Activated CD8-positive, alpha-beta memory T cell treated with anti-CD3 and anti-CD28 coated beads, Interleukin-2, amount 10 ng/mL, durations not matched to agents 7 days and 5 days (primary cell): Measurements from ENCODE around the gene PCTP. TPM values are rescaled to one million over a fixed set of nuclear protein-coding genes. Genes with fewer than 3 reads are reported as not detected.

Experiments used
- ATAC-seq: fragments of 150-1000 bp; cut with Tn5 transposase; one replicate; pipeline ENCODE4 v1.10.0; 2021; ENCODE audit warnings: moderate library complexity
- CTCF ChIA-PET: fragments of 350-600 bp; sonication (Branson Sonifier 250); formaldehyde crosslinking; loops from one replicate; lab custom pipeline; 2021; ENCODE audit warnings: antibody characterized with exemption; lab: Charles Lee
- DNase-seq: peaks from one replicate; pipeline ENCODE4 v3.0.0-alpha.2; 2020
- H3K27ac Mint-ChIP-seq: one replicate; pipeline ENCODE4 v1.8.0; 2021; ENCODE audit warnings: mild to moderate bottlenecking, mixed read lengths
- H3K27me3 Mint-ChIP-seq: one replicate; pipeline ENCODE4 v1.8.0; 2021; ENCODE audit warnings: mixed read lengths
- H3K36me3 Mint-ChIP-seq: one replicate; pipeline ENCODE4 v1.8.0; 2021; ENCODE audit warnings: mild to moderate bottlenecking, mixed read lengths
- H3K4me1 Mint-ChIP-seq: one replicate; pipeline ENCODE4 v1.8.0; 2021; ENCODE audit warnings: mixed read lengths
- H3K4me3 Mint-ChIP-seq: one replicate; pipeline ENCODE4 v1.8.0; 2021; ENCODE audit warnings: mild to moderate bottlenecking, moderate library complexity, mixed read lengths
- H3K9me3 Mint-ChIP-seq: one replicate; pipeline ENCODE4 v1.8.0; 2022; ENCODE audit warnings: low read depth, mixed read lengths
- total RNA-seq, 2 experiments: library from RNA; stranded (reverse); gene quantifications; one replicate each; pipeline ENCODE4 v1.2.3, GENCODE V29; 2021

PCTP gene
- total RNA-seq, 2 experiments from 2014 or later = 6.4 to 9.9 TPM

GRCh38 chr17:55748841-55749240 lies 2.0 kb upstream of the PCTP start:
- Mint-ChIP-seq H3K27me3 (peaks cover 49% of the 10 kb centered on the region), H3K4me3 (no peak overlapping the region), H3K9me3 (no peaks in the 10 kb centered on the region), H3K4me1 (peaks cover 13% of the 10 kb centered on the region), H3K36me3 (no peaks in the 10 kb centered on the region), H3K27ac (no peak overlapping the region)
- CTCF ChIA-PET = interaction anchor here (3.1 kb wide), 1 partner anchor 13 kb away, joined by 13 read pairs; no protein-coding TSS in a partner anchor
- DNase-seq (no peak), ATAC-seq (no peak)

- Mint-ChIP-seq H3K4me1 (peaks cover 13% of the 10 kb centered on the region), H3K4me3 (peak overlapping the region; percentile 22), H3K27me3 (peaks cover 47% of the 10 kb centered on the region), H3K36me3 (no peaks in the 10 kb centered on the region), H3K27ac (no peak overlapping the region), H3K9me3 (no peaks in the 10 kb centered on the region)
- no peak for ATAC-seq
- CTCF ChIA-PET = interaction anchor here (0.6 to 3.1 kb wide), 6 partner anchors 10 to 223 kb away, joined by 3 to 13 read pairs (median 6); no protein-coding TSS in a partner anchor
- DNase-seq = no peak
These were observed 866 bp upstream of the PCTP start for GRCh38 chr17:55749985-55750384.

GRCh38 chr17:55751720-55752250 lies 934 bp downstream of the PCTP start:
- ATAC-seq (no peak), DNase-seq (no peak)
- H3K9me3 Mint-ChIP-seq = no peaks in the 10 kb centered on the region
- H3K27ac Mint-ChIP-seq = peak overlapping the region; percentile 52
- H3K27me3 Mint-ChIP-seq = peaks cover 31% of the 10 kb centered on the region
- H3K36me3 Mint-ChIP-seq = no peaks in the 10 kb centered on the region
- H3K4me3 Mint-ChIP-seq = peak overlapping the region; percentile 73
- CTCF ChIA-PET = interaction anchor here (1.1 to 3.1 kb wide), 5 partner anchors 12 to 213 kb away, joined by 3 to 13 read pairs (median 7); no protein-coding TSS in a partner anchor
- H3K4me1 Mint-ChIP-seq = peaks cover 13% of the 10 kb centered on the region

- Mint-ChIP-seq H3K27ac (no peak overlapping the region), H3K4me1 (peaks cover 2% of the 10 kb centered on the region), H3K4me3 (no peak overlapping the region), H3K36me3 (no peaks in the 10 kb centered on the region), H3K9me3 (no peaks in the 10 kb centered on the region), H3K27me3 (no peaks in the 10 kb centered on the region)
- DNase-seq (no peak), ATAC-seq (no peak)
- CTCF ChIA-PET = interaction anchor here (1.3 kb wide), 1 partner anchor 230 kb away, joined by 5 read pairs; no protein-coding TSS in a partner anchor
These were observed 5.8 kb downstream of the PCTP start for GRCh38 chr17:55756689-55757088.

- no peaks in the 10 kb centered on the region for H3K27me3 Mint-ChIP-seq
These were observed 6.8 kb downstream of the PCTP start for GRCh38 chr17:55757659-55758058.

GRCh38 chr17:55758171-55758570 lies 7.3 kb downstream of the PCTP start:
- ATAC-seq = no peak
- Mint-ChIP-seq H3K36me3 (no peaks in the 10 kb centered on the region), H3K27me3 (no peaks in the 10 kb centered on the region), H3K9me3 (no peaks in the 10 kb centered on the region), H3K27ac (no peak overlapping the region), H3K4me1 (no peaks in the 10 kb centered on the region), H3K4me3 (no peak overlapping the region)
- CTCF ChIA-PET = interaction anchor here (1.3 kb wide), 1 partner anchor 156 kb away, joined by 3 read pairs; no protein-coding TSS in a partner anchor
- no peak for DNase-seq

More at GRCh38 chr17:55757659-55758058, 6.8 kb downstream of the PCTP start:
- no peaks in the 10 kb centered on the region for H3K9me3 Mint-ChIP-seq
- DNase-seq = no peak
- no peaks in the 10 kb centered on the region for H3K4me1 Mint-ChIP-seq
- no peak overlapping the region for H3K4me3 Mint-ChIP-seq
- ATAC-seq = no peak
- H3K36me3 Mint-ChIP-seq = no peaks in the 10 kb centered on the region
- CTCF ChIA-PET = no interaction called here
- no peak overlapping the region for H3K27ac Mint-ChIP-seq

- no peak for DNase-seq
- Mint-ChIP-seq H3K27ac (no peak overlapping the region), H3K4me3 (no peak overlapping the region), H3K9me3 (peaks cover under 1% of the 10 kb centered on the region), H3K36me3 (no peaks in the 10 kb centered on the region), H3K4me1 (no peaks in the 10 kb centered on the region), H3K27me3 (no peaks in the 10 kb centered on the region)
- ATAC-seq = no peak
- CTCF ChIA-PET = no interaction called here
These were observed 9.9 kb downstream of the PCTP start for GRCh38 chr17:55760643-55761355.

- H3K9me3 Mint-ChIP-seq = peaks cover 3% of the 10 kb centered on the region
- H3K36me3 Mint-ChIP-seq = no peaks in the 10 kb centered on the region
- DNase-seq (no peak), ATAC-seq (no peak)
- H3K4me1 Mint-ChIP-seq = no peaks in the 10 kb centered on the region
- no peak overlapping the region for H3K4me3 Mint-ChIP-seq
- CTCF ChIA-PET = no interaction called here
- H3K27me3 Mint-ChIP-seq = no peaks in the 10 kb centered on the region
- H3K27ac Mint-ChIP-seq = no peak overlapping the region
These were observed 11.4 kb downstream of the PCTP start for GRCh38 chr17:55762086-55762858.

- CTCF ChIA-PET = no interaction called here
- no peaks in the 10 kb centered on the region for H3K36me3 Mint-ChIP-seq
These were observed 13.0 kb downstream of the PCTP start for GRCh38 chr17:55763856-55764255.

GRCh38 chr17:55764610-55765009 lies 13.8 kb downstream of the PCTP start:
- ATAC-seq (no peak), DNase-seq (no peak)
- peaks cover 3% of the 10 kb centered on the region for H3K9me3 Mint-ChIP-seq
- no peaks in the 10 kb centered on the region for H3K4me1 Mint-ChIP-seq
- H3K4me3 Mint-ChIP-seq = no peak overlapping the region
- no peaks in the 10 kb centered on the region for H3K27me3 Mint-ChIP-seq
- no peak overlapping the region for H3K27ac Mint-ChIP-seq
- H3K36me3 Mint-ChIP-seq = no peaks in the 10 kb centered on the region
- CTCF ChIA-PET = no interaction called here

More at GRCh38 chr17:55763856-55764255, 13.0 kb downstream of the PCTP start:
- ATAC-seq = no peak
- H3K9me3 Mint-ChIP-seq = peaks cover 3% of the 10 kb centered on the region
- H3K27ac Mint-ChIP-seq = no peak overlapping the region
- H3K27me3 Mint-ChIP-seq = no peaks in the 10 kb centered on the region
- DNase-seq = no peak
- H3K4me1 Mint-ChIP-seq = no peaks in the 10 kb centered on the region
- no peak overlapping the region for H3K4me3 Mint-ChIP-seq

- H3K4me1 Mint-ChIP-seq = no peaks in the 10 kb centered on the region
- no peaks in the 10 kb centered on the region for H3K36me3 Mint-ChIP-seq
- DNase-seq (no peak), ATAC-seq (no peak)
- H3K27me3 Mint-ChIP-seq = no peaks in the 10 kb centered on the region
- CTCF ChIA-PET = no interaction called here
- H3K4me3 Mint-ChIP-seq = no peak overlapping the region
- peaks cover 3% of the 10 kb centered on the region for H3K9me3 Mint-ChIP-seq
- H3K27ac Mint-ChIP-seq = no peak overlapping the region
These were observed 14.6 kb downstream of the PCTP start for GRCh38 chr17:55765472-55765871.

- DNase-seq = no peak
- CTCF ChIA-PET = interaction anchor here (1.0 to 2.6 kb wide), 6 partner anchors 11 to 242 kb away, joined by 3 to 9 read pairs (median 5); partner anchors contain the start of gene PCTP
- H3K4me3 Mint-ChIP-seq = no peak overlapping the region
- H3K27ac Mint-ChIP-seq = no peak overlapping the region
- peaks cover 3% of the 10 kb centered on the region for H3K9me3 Mint-ChIP-seq
- peaks cover 3% of the 10 kb centered on the region for H3K36me3 Mint-ChIP-seq
- no peaks in the 10 kb centered on the region for H3K4me1 Mint-ChIP-seq
- no peaks in the 10 kb centered on the region for H3K27me3 Mint-ChIP-seq
- no peak for ATAC-seq
These were observed 18.2 kb downstream of the PCTP start for GRCh38 chr17:55768936-55769624.

- H3K36me3 Mint-ChIP-seq = peaks cover 3% of the 10 kb centered on the region
- no peaks in the 10 kb centered on the region for H3K27me3 Mint-ChIP-seq
- CTCF ChIA-PET = interaction anchor here (1.1 to 2.6 kb wide), 5 partner anchors 11 to 243 kb away, joined by 4 to 9 read pairs (median 6); partner anchors contain the start of gene PCTP
- peaks cover 3% of the 10 kb centered on the region for H3K9me3 Mint-ChIP-seq
- H3K27ac Mint-ChIP-seq = no peak overlapping the region
- no peak overlapping the region for H3K4me3 Mint-ChIP-seq
- ATAC-seq (no peak), DNase-seq (no peak)
- H3K4me1 Mint-ChIP-seq = no peaks in the 10 kb centered on the region
These were observed 18.8 kb downstream of the PCTP start for GRCh38 chr17:55769625-55770000.
